PFSK-1 (cell line): Measurements from ENCODE around the gene SRP14.

Experiments used
- FOXP2 ChIP-seq: optimal IDR thresholded peaks from 2 replicates; pipeline ENCODE3; 2011; ENCODE audit warnings: borderline replicate concordance, control low read depth, inconsistent platforms; ENCODE audit not compliant: insufficient read depth; ENCODE audit errors: extremely low read length, extremely low read depth
- POLR2AphosphoS5 ChIP-seq: IDR thresholded peaks from 2 replicates; pipeline ENCODE4 v1.6.1; 2012; ENCODE audit warnings: low read depth, mild to moderate bottlenecking, control low read depth, low read length, moderate library complexity
- SIN3A ChIP-seq: IDR thresholded peaks from 2 replicates; pipeline ENCODE4 v1.6.1; 2012; ENCODE audit warnings: mild to moderate bottlenecking, low read length, moderate library complexity, borderline replicate concordance; ENCODE audit not compliant: insufficient read depth
- TAF1 ChIP-seq: IDR thresholded peaks from 2 replicates; pipeline ENCODE4 v1.6.1; 2012; ENCODE audit warnings: low read length, control low read depth, borderline replicate concordance; ENCODE audit not compliant: insufficient read depth
- TF ChIP-seq, protein P1 (sequence below), 2 experiments: IDR thresholded peaks; 2 replicates each; pipeline versions ENCODE4 v1.6.1 to v1.8.0; 2011 to 2012; ENCODE audit warnings: low read depth in 2 of 2, low read length in 2 of 2, control low read depth in 1 of 2, inconsistent platforms in 1 of 2, mild to moderate bottlenecking in 1 of 2, moderate library complexity in 1 of 2; ENCODE audit not compliant: insufficient read depth in 1 of 2

The SRP14 gene

DNA sequence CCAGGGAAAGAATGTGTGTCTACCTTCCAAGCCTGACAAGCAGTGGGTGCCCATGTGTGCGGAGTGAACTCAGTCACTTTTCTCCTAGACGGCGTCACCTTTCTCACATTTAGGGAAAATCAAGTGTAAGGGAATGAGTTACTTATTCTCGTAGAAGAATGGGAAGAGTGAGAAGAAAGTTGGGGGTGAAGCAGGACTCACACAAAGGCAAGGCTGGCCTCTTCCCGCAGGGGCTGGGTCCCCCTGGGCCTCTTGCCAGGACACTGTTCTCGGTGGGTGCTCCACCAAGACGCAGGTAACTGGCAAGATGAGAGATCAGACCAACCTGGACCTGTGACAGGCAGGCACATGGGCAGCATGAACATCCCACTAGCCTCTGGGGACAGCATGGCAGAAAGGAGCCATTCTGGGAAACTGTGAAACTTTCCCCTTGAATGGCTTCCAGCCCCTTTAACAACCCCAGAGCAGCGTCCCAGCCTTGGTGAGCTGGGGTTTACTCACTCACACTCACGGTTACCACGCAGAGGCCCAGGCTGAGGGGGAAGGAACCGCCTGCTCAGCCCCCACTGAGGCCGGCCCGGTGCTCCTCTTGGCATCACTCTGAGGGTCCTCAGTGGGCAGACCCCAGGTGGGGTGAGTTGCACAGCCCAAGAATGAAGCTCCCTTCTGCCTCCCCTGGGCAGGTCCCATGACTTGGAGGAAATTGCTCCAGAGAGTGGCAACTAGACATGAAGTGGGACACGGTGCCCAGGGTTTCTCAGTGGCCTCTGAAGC, 15.0 kb upstream of the SRP14 start:
- no peak for TF ChIP-seq POLR2AphosphoS5
- no peak for TF ChIP-seq SIN3A
- TF ChIP-seq, protein P1, sequence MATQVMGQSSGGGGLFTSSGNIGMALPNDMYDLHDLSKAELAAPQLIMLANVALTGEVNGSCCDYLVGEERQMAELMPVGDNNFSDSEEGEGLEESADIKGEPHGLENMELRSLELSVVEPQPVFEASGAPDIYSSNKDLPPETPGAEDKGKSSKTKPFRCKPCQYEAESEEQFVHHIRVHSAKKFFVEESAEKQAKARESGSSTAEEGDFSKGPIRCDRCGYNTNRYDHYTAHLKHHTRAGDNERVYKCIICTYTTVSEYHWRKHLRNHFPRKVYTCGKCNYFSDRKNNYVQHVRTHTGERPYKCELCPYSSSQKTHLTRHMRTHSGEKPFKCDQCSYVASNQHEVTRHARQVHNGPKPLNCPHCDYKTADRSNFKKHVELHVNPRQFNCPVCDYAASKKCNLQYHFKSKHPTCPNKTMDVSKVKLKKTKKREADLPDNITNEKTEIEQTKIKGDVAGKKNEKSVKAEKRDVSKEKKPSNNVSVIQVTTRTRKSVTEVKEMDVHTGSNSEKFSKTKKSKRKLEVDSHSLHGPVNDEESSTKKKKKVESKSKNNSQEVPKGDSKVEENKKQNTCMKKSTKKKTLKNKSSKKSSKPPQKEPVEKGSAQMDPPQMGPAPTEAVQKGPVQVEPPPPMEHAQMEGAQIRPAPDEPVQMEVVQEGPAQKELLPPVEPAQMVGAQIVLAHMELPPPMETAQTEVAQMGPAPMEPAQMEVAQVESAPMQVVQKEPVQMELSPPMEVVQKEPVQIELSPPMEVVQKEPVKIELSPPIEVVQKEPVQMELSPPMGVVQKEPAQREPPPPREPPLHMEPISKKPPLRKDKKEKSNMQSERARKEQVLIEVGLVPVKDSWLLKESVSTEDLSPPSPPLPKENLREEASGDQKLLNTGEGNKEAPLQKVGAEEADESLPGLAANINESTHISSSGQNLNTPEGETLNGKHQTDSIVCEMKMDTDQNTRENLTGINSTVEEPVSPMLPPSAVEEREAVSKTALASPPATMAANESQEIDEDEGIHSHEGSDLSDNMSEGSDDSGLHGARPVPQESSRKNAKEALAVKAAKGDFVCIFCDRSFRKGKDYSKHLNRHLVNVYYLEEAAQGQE (IDR thresholded peaks at IDR 0.05; ENCODE audit: insufficient read depth in 1 of 2, low read depth in 2 of 2, low read length in 2 of 2) = no peak
- no peak for TF ChIP-seq FOXP2
- TF ChIP-seq TAF1 = no peak

DNA sequence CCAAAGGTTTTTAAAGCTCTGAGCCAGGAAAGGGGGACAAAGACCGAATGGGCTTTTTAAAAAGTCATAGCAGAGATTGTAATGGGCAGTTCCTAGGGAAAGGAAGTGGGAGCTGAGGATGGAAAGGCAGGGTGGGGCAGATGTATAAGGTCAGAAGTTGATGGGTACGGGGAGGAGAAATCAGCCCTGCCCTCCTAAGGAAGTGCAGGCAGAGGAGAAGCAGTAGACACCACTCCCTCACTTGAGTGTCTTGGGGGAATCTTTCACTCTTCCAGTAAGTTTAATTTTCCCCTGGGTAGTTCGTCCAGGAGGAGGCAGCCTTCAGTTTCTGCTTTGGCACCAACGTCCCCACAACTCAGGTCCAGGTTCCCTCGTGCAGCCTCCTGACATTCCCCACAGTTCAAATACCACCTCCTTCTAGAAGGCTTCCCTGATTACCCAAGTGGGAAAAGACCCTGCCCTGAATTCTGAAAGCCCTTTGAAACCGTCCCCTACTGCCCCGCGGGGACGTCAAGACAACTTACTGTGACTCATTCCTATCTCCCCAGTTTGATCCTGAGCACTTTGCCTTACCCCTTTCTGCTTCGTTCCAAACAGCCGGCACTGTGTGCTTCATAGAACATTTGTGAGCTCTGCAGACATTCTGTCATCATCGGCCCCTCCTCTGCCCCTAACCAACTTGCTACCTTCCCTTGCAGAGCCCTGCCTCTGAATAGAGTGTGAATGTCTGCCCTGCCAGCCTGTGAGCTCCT, 14.3 kb upstream of the SRP14 start:
- TF ChIP-seq FOXP2 = no peak
- no peak for TF ChIP-seq TAF1
- TF ChIP-seq, protein P1 (IDR thresholded peaks at IDR 0.05; ENCODE audit: insufficient read depth in 1 of 2, low read depth in 2 of 2, low read length in 2 of 2) = no peak
- no peak for TF ChIP-seq POLR2AphosphoS5
- TF ChIP-seq SIN3A = no peak

DNA sequence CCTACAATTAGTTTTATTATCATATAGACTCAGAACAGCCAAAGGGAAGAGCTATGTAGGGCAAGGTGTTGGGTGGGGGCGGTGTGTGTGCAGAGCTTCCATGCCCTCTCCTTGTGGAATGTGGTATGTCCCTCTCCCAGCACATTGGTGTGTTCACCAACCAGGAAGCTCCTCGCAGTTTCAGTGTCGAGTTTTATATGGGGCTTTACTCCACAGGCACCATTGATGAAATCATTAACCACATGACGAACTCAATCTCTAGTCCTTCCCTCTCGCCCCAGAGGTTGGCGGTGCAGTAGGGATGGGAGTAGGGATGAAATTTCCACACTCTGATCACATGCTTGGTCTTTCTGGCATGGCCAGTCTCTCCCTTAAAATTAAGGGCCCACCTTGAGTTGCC, 13.6 kb upstream of the SRP14 start:
- no peak for TF ChIP-seq POLR2AphosphoS5
- no peak for TF ChIP-seq SIN3A
- TF ChIP-seq, protein P1 (IDR thresholded peaks at IDR 0.05; ENCODE audit: insufficient read depth in 1 of 2, low read depth in 2 of 2, low read length in 2 of 2) = no peak
- no peak for TF ChIP-seq FOXP2
- no peak for TF ChIP-seq TAF1

DNA sequence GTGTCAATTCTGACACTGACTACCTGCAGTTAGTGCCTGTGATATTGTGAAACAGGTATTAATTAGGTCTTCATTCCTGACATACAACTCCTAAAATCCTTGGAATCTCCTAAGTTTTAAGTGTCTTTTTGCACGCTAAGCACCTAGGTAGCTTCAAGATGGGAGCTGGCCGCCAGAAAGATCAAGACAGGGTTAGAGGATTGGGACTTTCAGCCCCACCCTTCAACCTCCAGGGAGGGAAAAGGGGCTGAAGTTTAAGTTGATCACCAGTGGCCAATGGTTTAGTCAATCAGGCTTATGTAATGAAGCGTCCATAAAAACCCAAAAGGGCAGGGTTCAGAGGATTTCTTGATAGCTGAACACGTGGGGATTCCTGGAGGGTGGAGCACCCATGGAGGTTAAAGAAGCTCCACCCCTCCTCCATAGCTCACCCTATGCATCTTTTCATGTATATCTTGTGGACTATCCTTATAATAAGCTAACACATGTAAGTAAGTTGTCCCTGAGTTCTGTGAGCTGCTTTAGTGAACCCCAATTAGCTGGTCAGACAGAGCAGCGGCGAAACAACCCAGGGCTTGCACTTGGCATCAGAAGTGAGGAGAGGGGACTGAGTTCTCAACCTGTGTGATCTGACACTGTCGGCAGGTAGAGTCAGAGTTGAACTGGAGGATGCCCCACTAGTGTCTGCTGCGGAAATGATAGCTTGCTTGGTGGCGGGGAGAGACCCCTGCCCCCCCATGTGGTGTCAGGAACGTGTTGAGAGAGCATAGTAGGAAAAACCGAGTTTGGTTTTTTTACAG, 12.8 kb upstream of the SRP14 start:
- no peak for TF ChIP-seq POLR2AphosphoS5
- no peak for TF ChIP-seq SIN3A
- TF ChIP-seq FOXP2 = no peak
- TF ChIP-seq TAF1 = no peak
- TF ChIP-seq, protein P1 (IDR thresholded peaks at IDR 0.05; ENCODE audit: insufficient read depth in 1 of 2, low read depth in 2 of 2, low read length in 2 of 2) = no peak
